ENCODE measurements around the gene AHDC1.

DNA sequence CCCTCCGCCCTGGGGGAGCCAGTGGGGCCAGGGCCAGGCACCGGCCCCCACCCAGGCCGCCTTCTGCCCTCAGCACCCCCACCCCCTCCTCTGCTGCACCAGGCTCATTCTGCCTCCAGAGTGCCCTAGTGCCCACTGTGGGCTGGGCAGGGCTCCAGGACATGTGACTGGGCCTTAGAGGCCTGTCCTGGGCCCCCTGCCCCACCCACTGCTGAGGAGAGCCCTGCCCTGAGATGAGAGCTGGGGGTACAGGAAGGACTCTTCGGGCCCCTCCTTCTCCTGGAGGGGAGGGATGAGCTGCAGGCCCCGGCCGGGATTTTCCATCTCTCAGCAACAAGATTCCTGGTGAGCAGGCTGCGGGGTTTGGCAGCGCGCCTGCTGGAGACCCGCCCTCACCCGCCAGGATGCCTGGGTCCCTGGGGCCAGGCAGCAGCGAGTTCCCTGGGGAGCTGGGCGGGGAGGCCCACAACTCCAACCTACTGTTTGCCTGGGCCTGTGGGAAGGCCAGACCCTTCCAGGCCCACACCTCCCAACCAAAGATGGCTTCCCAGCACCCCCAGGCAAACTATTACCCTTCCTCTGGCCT, 14.0 kb downstream of the AHDC1 start:
- TF ChIP-seq, protein P1, sequence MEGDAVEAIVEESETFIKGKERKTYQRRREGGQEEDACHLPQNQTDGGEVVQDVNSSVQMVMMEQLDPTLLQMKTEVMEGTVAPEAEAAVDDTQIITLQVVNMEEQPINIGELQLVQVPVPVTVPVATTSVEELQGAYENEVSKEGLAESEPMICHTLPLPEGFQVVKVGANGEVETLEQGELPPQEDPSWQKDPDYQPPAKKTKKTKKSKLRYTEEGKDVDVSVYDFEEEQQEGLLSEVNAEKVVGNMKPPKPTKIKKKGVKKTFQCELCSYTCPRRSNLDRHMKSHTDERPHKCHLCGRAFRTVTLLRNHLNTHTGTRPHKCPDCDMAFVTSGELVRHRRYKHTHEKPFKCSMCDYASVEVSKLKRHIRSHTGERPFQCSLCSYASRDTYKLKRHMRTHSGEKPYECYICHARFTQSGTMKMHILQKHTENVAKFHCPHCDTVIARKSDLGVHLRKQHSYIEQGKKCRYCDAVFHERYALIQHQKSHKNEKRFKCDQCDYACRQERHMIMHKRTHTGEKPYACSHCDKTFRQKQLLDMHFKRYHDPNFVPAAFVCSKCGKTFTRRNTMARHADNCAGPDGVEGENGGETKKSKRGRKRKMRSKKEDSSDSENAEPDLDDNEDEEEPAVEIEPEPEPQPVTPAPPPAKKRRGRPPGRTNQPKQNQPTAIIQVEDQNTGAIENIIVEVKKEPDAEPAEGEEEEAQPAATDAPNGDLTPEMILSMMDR (conservative IDR thresholded peaks at IDR 0.05; ENCODE audit: low read length) = no peak
- TF ChIP-seq EZH2phosphoT487 (IDR thresholded peaks at IDR 0.05; ENCODE audit: borderline replicate concordance, low read depth, low read length) = no peak
